SIG-M5 treated with dmso at 0.1 percent for 504 hours (cell line): Measurements from ENCODE around the gene DNAH11.
"Not testable (repeated sequence)": the region's sequence is repeated elsewhere in the genome, so short reads cannot be mapped to it uniquely, and the experiment has no call there.

Experiments used
- DNase-seq: peaks from one replicate; lab custom pipeline; 2025; ENCODE audit not compliant: unreplicated experiment; lab: John Stamatoyannopoulos, UW

DNAH11 gene

DNA sequence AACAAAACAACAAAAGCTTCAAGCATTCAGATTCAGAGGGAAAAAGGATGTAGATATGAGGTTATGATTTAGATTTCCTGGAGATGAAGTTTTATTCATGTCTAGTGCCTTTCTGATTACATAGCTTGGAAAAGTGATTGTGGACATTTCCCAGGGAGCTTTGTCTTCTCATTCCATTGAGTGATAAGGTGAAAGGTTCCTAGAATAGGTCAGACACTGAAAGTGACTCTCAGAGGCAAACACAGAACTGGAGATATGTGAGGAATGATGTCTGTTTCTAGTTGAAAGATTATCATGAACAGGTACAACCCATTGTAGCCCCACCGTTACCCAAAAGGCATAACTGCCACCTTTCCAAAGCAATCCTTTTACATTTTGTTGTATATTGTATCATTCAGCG lies 223.4 kb downstream of the DNAH11 start:
- no peak for DNase-seq

GRCh38 chr7:21767300-21767900 lies 224.6 kb downstream of the DNAH11 start:
- DNase-seq: peak; percentile 68

DNA sequence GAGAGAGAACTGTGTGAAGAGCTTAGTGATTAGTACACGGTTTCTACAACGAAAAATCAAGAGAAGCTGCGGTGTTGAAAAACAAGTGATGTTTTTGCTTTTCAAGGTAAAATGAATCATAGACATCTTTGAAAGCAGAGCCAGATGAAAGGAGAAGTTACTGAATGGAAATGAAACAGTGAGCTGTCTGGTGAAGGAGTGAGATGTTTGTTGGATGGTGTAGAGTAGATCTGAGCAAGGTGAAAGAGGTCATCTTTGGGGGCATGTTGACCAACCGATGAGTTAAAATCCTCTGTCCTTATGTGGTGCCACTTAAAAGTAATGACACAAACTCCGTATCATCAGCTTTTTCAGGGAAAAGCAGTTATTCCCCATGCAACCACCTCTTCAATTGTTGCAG lies 225.4 kb downstream of the DNAH11 start:
- DNase-seq: no peak

DNA sequence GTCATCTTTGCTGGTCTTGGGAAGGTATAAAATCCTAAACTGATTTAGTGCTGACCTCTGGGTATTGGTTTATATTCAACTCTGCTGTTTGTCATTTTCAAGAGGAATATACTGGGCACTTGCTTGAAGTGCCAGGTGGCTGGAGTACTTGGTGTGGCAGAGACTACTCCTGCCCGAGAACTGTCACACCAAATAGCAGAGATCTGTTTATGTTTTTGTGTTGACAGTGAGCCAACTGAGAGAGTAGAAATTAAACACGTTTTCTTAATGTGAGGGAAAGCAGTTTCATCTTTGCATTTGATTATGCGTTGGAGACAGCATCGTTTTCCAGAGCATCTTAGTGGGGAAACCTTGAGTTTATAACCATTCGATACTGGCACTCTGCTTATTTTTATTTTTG lies 228.4 kb downstream of the DNAH11 start:
- no peak for DNase-seq

- DNase-seq: no peak
Observed at GRCh38 chr7:21771906-21772610, 229.2 kb downstream of the DNAH11 start.

DNA sequence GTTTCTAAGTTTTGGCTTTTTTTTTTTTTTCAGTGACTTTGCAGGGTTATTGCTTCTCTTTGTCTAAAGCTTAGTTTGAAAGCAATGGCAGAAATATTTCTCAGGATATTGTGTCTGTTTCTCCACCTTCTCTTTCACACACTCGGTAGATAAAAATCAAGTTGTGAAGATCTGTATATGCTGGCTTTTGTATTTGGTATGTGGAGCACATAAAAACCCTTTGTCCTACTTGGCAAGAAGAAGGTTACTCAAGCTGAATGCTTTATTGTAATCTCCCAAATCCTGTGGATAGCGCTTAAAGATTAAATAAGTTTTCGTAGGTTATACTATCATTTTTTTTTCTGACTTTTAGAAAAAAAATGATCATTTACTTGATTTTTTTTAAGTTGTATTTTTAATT lies 230.5 kb downstream of the DNAH11 start:
- no peak for DNase-seq

GRCh38 chr7:21777921-21778320 lies 235.1 kb downstream of the DNAH11 start:
- peak; percentile 10 for DNase-seq

GRCh38 chr7:21778953-21779352 lies 236.1 kb downstream of the DNAH11 start:
- DNase-seq: no peak

DNA sequence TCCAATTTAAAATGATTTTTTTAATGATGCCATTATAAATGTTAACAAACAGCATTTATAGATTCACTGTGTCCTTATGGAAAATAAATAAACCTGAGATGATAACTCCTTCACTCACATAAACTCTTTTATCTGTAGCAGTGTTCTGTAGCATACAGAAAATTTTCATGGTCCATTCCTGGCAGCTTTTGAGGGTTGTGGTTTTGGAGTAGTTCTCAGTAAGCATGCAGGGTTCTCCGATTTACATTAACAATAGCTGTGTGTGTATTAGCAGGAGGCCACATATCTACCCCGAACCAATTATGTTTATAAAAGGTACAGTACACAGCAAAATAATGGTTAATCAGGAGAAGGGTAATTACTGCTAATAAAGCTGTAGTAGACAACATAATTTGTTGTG lies 240.2 kb downstream of the DNAH11 start:
- DNase-seq: no peak

DNA sequence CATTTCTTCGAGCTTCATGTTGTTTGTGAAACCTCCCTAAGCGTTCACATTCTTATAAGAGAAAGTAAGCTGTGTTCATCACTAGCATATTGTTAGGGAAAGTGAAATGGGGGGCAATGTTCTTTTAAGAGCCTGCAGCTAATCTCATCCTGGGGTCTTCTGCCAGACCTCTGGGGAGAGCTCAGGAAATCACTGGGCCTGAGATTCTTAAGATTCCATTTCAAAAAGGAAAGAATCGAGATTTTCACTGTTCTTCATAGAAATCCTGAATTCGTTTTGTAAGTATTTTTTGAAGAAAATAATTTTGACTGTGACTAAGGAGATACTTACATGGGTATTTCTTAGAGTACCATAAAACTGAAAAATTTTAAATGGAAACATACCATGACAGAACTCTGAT lies 242.2 kb downstream of the DNAH11 start:
- DNase-seq: no peak

- DNase-seq: no peak
Observed at GRCh38 chr7:21805791-21806190, 263.0 kb downstream of the DNAH11 start.

GRCh38 chr7:21806388-21806787 lies 263.5 kb downstream of the DNAH11 start:
- DNase-seq: no peak

GRCh38 chr7:21819048-21819447 lies 276.2 kb downstream of the DNAH11 start:
- no peak for DNase-seq

GRCh38 chr7:21828841-21829240 lies 286.0 kb downstream of the DNAH11 start:
- no peak for DNase-seq

- DNase-seq: no peak
Observed at GRCh38 chr7:21829731-21830130, 286.9 kb downstream of the DNAH11 start.

DNA sequence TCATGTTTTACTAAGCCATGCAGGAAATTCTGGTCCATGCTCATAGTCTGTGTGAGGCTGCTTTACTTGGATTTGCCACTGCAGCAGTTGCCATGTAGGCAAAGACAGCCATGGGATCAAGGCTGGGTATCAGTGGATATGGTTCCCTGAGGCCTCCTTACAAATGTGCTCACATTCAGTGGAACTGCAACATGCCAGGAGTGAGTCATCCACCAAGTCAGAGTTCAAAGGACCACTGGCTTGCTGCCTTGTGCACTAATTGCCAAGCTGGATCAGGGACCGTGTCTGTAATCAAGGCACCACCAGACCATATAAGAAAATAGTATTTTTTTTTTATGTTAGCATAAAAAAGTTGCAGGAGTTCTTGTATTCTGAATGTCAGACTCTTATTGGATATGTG lies 301.9 kb downstream of the DNAH11 start:
- DNase-seq: no peak

DNA sequence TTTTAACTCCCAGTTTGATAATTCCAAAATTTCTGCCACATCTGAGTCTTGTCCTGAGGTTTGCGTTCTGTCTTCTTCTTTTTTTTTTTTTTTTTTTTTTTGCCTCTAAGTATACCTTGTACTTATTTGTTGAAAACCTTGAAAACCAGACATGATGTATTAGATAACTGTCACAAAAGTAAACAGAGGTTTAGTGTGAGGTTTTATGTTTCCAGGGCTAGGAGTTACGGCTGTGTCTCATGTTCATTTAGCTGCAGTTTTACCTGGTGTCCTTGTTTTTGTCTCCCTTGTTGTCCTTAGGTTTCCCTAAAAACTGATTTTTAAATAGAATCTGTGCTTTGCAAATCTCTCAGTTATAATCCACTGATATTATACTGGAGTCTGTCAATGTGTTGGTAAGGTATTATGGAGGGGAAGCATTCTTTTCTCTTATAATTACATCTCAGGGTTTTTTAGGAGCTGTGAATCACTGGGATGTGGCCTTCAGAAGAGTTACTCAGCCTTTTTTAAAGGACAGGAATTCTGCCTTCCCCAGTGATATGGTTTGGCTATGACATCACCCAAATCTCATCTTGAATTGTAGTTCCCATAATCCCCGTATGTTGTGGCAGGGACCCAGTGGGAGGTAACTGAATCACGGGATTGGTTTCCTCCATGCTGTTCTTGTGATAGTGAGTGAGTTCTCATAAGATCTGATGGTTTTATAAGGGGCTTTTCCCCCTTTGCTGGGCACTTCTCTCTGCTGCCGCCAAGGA lies 307.9 kb downstream of the DNAH11 start:
- DNase-seq: no peak

DNA sequence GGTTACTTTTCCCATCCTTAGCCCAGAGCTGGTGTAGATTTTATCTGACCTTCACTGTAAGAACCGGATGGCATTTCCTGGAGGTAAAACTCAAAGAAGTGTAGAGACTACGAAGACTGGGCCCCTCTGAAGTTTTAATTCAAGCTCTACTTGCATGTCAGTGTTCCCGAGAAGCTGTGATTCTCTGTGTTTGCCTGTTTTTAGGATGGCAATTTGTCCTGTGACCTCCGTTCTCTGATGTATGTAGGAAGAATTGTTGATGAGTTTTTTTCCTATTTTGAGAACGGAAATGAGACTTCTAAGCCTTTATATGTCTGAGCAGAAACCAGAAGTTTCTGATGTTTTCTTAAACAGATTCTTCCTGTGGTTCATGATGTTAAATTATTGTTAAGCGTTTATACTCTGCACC lies 308.7 kb downstream of the DNAH11 start:
- no peak for DNase-seq

DNA sequence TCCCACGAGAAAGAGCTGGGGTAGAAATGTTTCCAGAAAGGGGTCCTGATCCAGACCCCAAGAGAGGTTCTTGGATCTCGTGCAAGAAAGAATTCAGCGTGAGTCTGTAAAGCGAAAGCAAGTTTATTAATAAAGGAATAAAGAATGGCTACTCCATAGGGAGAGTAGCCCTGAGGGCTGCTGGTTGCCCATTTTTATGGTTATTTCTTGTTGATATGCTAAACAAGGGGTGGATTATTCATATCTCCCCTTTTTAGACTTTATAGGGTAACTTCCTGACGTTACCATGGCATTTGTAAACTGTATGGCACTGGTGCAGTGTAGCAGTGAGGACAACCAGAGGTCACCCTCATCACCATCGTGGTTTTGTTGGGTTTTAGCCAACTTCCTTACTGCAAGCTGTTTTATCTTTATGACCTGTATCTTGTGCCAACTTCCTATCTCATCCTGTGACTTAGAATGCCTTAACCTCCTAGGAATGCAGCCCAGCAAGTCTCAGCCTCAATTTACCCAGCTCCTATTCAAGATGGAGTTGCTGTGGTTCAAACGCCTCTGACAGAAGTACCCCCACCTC lies 322.9 kb downstream of the DNAH11 start:
- not testable (repeated sequence) for DNase-seq

DNA sequence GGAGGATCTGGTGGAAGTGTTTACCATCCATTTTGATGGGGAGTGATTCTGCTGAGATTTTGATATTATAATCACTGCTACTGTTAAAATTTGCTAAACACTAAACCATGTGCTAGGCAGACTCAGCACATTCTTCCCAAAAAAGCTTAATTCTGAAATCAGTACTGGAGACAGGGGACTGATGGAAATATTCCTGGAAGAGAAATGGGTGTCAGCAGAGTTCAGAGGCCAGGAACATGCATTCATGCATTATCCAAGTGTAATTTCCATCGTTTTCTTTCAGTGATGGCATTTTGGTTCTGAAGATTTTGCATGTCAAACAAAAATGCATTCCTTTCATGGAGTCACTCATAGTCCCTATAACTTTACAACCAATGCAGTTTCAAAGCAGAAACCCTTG lies 323.9 kb downstream of the DNAH11 start:
- no peak for DNase-seq

DNA sequence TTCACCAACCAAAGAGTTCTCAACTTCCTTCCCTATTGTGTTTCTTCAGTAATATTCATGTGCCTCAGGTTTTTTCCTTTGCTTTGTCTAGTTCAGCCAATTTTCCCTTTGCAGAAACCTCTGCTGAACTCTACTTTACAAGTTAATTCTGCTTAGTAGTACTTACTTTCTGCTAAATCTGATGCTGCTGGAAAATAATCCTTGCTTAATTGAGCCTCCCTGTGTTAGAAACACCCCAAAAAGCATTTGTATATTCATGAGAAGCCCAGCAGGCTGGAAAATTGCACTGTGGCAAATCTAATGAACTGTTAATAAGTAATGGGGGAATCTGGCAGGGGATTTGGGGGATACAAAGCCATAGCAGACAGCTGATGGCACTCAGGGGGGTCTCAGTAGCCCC lies 324.4 kb downstream of the DNAH11 start:
- no peak for DNase-seq
